Breast epithelium (tissue), 3 donors: ENCODE results near the gene FCHO2.

Experiments
- CTCF ChIP-seq, 3 donors: fragments of 450-650 bp; IDR thresholded peaks; one replicate each; pipeline ENCODE4 v1.5.1; 2016 to 2017; ENCODE audit warnings: antibody characterized with exemption in 3 of 3, mild to moderate bottlenecking in 3 of 3, moderate library complexity in 3 of 3
- POLR2A ChIP-seq: fragments of 450-650 bp; IDR thresholded peaks from one replicate; pipeline ENCODE4 v1.6.1; 2016; ENCODE audit warnings: antibody characterized with exemption, mild to moderate bottlenecking, moderate library complexity
- POLR2AphosphoS5 ChIP-seq, 3 donors: sonication (generic); formaldehyde crosslinking; IDR thresholded peaks; one replicate each; pipeline ENCODE4 v1.6.1; 2017; ENCODE audit warnings: antibody characterized with exemption in 3 of 3

DNA sequence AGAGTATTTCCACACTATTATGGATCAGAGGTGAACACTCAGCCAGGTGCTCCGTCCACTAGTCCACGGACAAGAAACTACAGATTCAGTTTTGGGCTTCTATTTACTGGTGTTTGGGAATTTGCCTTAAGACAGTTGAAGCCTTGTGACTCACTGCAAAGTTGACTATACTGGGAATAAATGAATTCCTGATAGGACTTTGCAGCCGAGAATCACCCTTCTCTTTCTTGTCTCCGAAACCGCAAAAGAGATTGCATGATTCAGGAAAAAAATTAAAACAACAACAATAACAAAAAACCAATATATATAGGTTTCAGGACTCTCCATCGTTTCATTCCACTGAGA is 165.2 kb downstream of the FCHO2 start:
- TF ChIP-seq CTCF (IDR thresholded peaks at IDR 0.05) = no peak
- TF ChIP-seq POLR2A = no peak
- no peak for TF ChIP-seq POLR2AphosphoS5 (IDR thresholded peaks at IDR 0.05)
